Neural cell (in vitro differentiated cells): ENCODE data around the gene HDLBP. TPM values are rescaled to one million over a fixed set of nuclear protein-coding genes. Genes with fewer than 3 reads are reported as not detected.

Experiments used
- H2AFZ ChIP-seq: fragments of 200-600, 300-800 bp; sonication (generic), shearing (Covaris generic); 2 replicates; pipeline ENCODE4 v1.6.0; 2014; ENCODE audit warnings: low read depth, mild to moderate bottlenecking, antibody characterized with exemption, low read length, moderate library complexity
- H3F3A ChIP-seq: fragments of 200-600 bp; shearing (Covaris generic); 2 replicates; pipeline ENCODE4 v1.6.1; 2016; ENCODE audit warnings: mild to moderate bottlenecking, moderate library complexity, mixed read lengths, antibody characterized with exemption, low read length; ENCODE audit not compliant: insufficient read depth, poor library complexity, severe bottlenecking
- H3K27ac ChIP-seq: fragments of 200-600, 300-800 bp; sonication (generic), shearing (Covaris generic); 2 replicates; pipeline ENCODE4 v1.5.1; 2014; ENCODE audit warnings: mild to moderate bottlenecking, low read length, moderate library complexity
- H3K27me3 ChIP-seq: fragments of 300-800, 200-600 bp; sonication (generic), shearing (Covaris generic); 2 replicates; pipeline ENCODE4 v1.6.0; 2014; ENCODE audit warnings: mild to moderate bottlenecking, low read depth, low read length, moderate library complexity; ENCODE audit not compliant: insufficient read depth
- H3K36me3 ChIP-seq: fragments of 300-800, 200-600 bp; sonication (generic), shearing (Covaris generic); 2 replicates; pipeline ENCODE4 v1.5.1; 2014; ENCODE audit warnings: mild to moderate bottlenecking, antibody characterized with exemption, low read length, moderate library complexity; ENCODE audit not compliant: insufficient read depth
- H3K4me2 ChIP-seq: fragments of 300-800, 200-600 bp; sonication (generic), shearing (Covaris generic); 2 replicates; pipeline ENCODE4 v1.6.0; 2014; ENCODE audit warnings: mild to moderate bottlenecking, low read length
- H3K4me3 ChIP-seq: fragments of 300-800, 200-600 bp; sonication (generic), shearing (Covaris generic); 2 replicates; pipeline ENCODE4 v1.5.1; 2014; ENCODE audit warnings: mild to moderate bottlenecking, low read length, moderate library complexity
- H3K79me2 ChIP-seq: fragments of 200-600 bp; shearing (Covaris generic); replicated peaks from 2 replicates; pipeline ENCODE4 v1.6.0; 2014; ENCODE audit warnings: mild to moderate bottlenecking, low read length, moderate library complexity; ENCODE audit not compliant: insufficient read depth
- H3K9ac ChIP-seq: fragments of 300-800, 200-600 bp; sonication (generic), shearing (Covaris generic); 2 replicates; pipeline ENCODE4 v1.6.1; 2016; ENCODE audit warnings: mild to moderate bottlenecking, low read length, mixed read lengths
- H3K9me2 ChIP-seq: fragments of 200-600 bp; shearing (Covaris generic); 2 replicates; pipeline ENCODE4 v1.6.1; 2016; ENCODE audit warnings: mild to moderate bottlenecking, low read length, mixed read lengths; ENCODE audit not compliant: insufficient read depth
- H3K9me3 ChIP-seq: fragments of 200-600, 300-800 bp; sonication (generic), shearing (Covaris generic); 2 replicates; pipeline ENCODE4 v1.6.1; 2016; ENCODE audit warnings: mild to moderate bottlenecking, mixed run types, low read length, moderate library complexity, mixed read lengths
- H4K20me1 ChIP-seq: fragments of 200-600 bp; shearing (Covaris generic); 2 replicates; pipeline ENCODE4 v1.6.1; 2016; ENCODE audit warnings: mild to moderate bottlenecking, mixed run types; ENCODE audit not compliant: insufficient read depth
- EP300 ChIP-seq: fragments of 450-650 bp; conservative IDR thresholded peaks from 2 replicates; pipeline ENCODE4 v1.6.1; 2014; ENCODE audit warnings: antibody characterized with exemption, mild to moderate bottlenecking, moderate library complexity; ENCODE audit not compliant: poor library complexity, severe bottlenecking
- EZH2 ChIP-seq: fragments of 200-600, 300-800 bp; shearing (Covaris generic), sonication (generic); IDR thresholded peaks from 2 replicates; pipeline ENCODE4 v1.6.1; 2014; ENCODE audit warnings: antibody characterized with exemption, low read length, borderline replicate concordance, mild to moderate bottlenecking; ENCODE audit not compliant: insufficient read depth, poor library complexity, severe bottlenecking
- MXI1 ChIP-seq: fragments of 450-650 bp; conservative IDR thresholded peaks from 2 replicates; pipeline ENCODE4 v1.6.1; 2014; ENCODE audit warnings: antibody characterized with exemption, mild to moderate bottlenecking; ENCODE audit not compliant: poor library complexity, severe bottlenecking
- RAD21 ChIP-seq: fragments of 450-650 bp; conservative IDR thresholded peaks from 2 replicates; pipeline ENCODE4 v1.6.1; 2014; ENCODE audit warnings: antibody characterized with exemption, mild to moderate bottlenecking, moderate library complexity
- REST ChIP-seq: IDR thresholded peaks from 2 replicates; pipeline ENCODE4 v1.6.1; 2012; ENCODE audit warnings: borderline replicate concordance
- SMC3 ChIP-seq: fragments of 450-650 bp; conservative IDR thresholded peaks from 2 replicates; pipeline ENCODE4 v1.6.1; 2014; ENCODE audit warnings: antibody characterized with exemption, mild to moderate bottlenecking, moderate library complexity; ENCODE audit not compliant: poor library complexity
- TAF1 ChIP-seq: IDR thresholded peaks from 2 replicates; pipeline ENCODE4 v1.6.1; 2012; ENCODE audit warnings: low read depth
- polyA plus RNA-seq: library from polyadenylated mRNA; depleted of rRNA; stranded (reverse); fragments of >200 nt; gene quantifications from 2 replicates; pipeline ENCODE4 v1.2.3, GENCODE V29; 2014
- TF ChIP-seq, protein P1 (sequence below): fragments of 450-650 bp; IDR thresholded peaks from 2 replicates; pipeline ENCODE4 v1.5.1; 2014; ENCODE audit warnings: antibody characterized with exemption, mild to moderate bottlenecking, moderate library complexity; ENCODE audit not compliant: poor library complexity, severe bottlenecking

HDLBP gene
- polyA plus RNA-seq, 1 donor from 2014 or later: 61.9 TPM

DNA sequence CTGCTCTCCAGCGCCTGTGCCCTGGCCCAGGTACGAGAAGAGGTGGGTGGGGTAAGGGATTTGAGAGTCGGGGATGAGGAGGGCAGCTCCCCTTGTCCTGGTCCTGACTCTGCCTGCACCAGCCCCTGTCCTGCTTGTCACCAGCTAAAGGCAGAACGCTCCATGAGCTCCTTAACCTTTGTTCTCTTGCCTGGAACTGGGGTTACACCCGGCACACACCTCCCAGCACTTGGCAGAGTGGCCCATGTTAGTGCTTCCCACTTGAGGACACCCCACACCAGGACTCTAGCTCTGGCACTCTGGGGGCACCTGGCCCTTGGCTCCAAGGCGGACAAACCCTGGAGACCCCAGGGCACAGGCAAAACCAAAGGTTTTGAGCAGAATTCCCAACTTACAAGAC is 107.8 kb downstream of the HDLBP start:
- Histone ChIP-seq H3K4me3 (no peak overlapping the region), H2AFZ (no peak overlapping the region), H3K9ac (no peak overlapping the region), H3K36me3 (no peaks in the 10 kb centered on the region), H3K27ac (no peak overlapping the region), H3K79me2 (no peaks in the 10 kb centered on the region), H3K9me2 (no peaks in the 10 kb centered on the region), H3K4me2 (no peak overlapping the region), H3K9me3 (no peaks in the 10 kb centered on the region), H3K27me3 (no peaks in the 10 kb centered on the region), H4K20me1 (no peaks in the 10 kb centered on the region), H3F3A (no peaks in the 10 kb centered on the region)
- TF ChIP-seq EP300: no peak
- no peak for TF ChIP-seq RAD21
- TF ChIP-seq, protein P1, sequence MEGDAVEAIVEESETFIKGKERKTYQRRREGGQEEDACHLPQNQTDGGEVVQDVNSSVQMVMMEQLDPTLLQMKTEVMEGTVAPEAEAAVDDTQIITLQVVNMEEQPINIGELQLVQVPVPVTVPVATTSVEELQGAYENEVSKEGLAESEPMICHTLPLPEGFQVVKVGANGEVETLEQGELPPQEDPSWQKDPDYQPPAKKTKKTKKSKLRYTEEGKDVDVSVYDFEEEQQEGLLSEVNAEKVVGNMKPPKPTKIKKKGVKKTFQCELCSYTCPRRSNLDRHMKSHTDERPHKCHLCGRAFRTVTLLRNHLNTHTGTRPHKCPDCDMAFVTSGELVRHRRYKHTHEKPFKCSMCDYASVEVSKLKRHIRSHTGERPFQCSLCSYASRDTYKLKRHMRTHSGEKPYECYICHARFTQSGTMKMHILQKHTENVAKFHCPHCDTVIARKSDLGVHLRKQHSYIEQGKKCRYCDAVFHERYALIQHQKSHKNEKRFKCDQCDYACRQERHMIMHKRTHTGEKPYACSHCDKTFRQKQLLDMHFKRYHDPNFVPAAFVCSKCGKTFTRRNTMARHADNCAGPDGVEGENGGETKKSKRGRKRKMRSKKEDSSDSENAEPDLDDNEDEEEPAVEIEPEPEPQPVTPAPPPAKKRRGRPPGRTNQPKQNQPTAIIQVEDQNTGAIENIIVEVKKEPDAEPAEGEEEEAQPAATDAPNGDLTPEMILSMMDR: no peak

DNA sequence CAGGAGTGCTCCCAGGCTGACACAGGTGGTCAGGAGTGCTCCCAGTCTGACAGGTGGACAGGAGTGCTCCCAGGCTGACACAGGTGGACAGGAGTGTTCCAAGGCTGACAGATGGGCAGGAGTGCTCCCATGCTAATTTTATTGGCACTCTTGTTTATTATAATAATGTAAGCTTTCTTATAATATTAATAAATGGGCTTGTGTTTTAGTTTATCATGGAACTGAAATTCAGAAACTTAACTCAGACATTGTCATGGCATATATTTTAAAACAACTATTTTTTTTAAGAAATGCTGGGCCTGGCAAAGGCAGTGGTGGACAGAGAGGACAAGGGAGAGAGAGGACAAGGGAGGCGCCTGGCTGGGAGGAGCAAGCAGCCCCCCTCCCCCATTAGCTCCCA is 108.3 kb downstream of the HDLBP start:
- no peaks in the 10 kb centered on the region for H3K36me3 ChIP-seq
- no peaks in the 10 kb centered on the region for H4K20me1 ChIP-seq
- no peaks in the 10 kb centered on the region for H3K9me2 ChIP-seq
- no peaks in the 10 kb centered on the region for H3K9me3 ChIP-seq
- TF ChIP-seq REST: no peak
- TF ChIP-seq EP300: no peak
- TF ChIP-seq, protein P1: no peak
- TF ChIP-seq TAF1: no peak
- no peak for TF ChIP-seq MXI1
- TF ChIP-seq SMC3: no peak
- TF ChIP-seq RAD21: no peak
- TF ChIP-seq EZH2: no peak
- H3K27ac ChIP-seq: no peak overlapping the region
- H3K9ac ChIP-seq: no peak overlapping the region
- H3K27me3 ChIP-seq: no peaks in the 10 kb centered on the region
- H2AFZ ChIP-seq: no peak overlapping the region
- H3K4me3 ChIP-seq: no peak overlapping the region
- no peaks in the 10 kb centered on the region for H3F3A ChIP-seq
- no peak overlapping the region for H3K4me2 ChIP-seq
- H3K79me2 ChIP-seq: no peaks in the 10 kb centered on the region
